Panc1 (cell line): ENCODE measurements around the gene CNBP. TPM values are rescaled to one million over a fixed set of nuclear protein-coding genes. Genes with fewer than 3 reads are reported as not detected.

ENCODE experiments used
- ATAC-seq: fragments of 200-7000 bp; cut with Tn5 transposase; 2 replicates; pipeline ENCODE4 v1.9.1; 2020; ENCODE audit warnings: mild to moderate bottlenecking, moderate library complexity
- BruUV-seq: library from RNA; stranded (reverse); fragments of 400-500 nt; replicated peaks from 2 replicates; lab custom pipeline; 2021; lab: Mats Ljungman, UMichigan
- CTCF ChIA-PET: fragments of 300-600 bp; sonication (Branson Sonifier 250); formaldehyde crosslinking; loops from one replicate; lab custom pipeline; 2022; ENCODE audit warnings: antibody characterized with exemption; lab: Charles Lee
- POLR2A ChIA-PET: fragments of 300-600 bp; sonication (Branson Sonifier 250); formaldehyde crosslinking; loops from one replicate; lab custom pipeline; 2022; ENCODE audit warnings: antibody characterized with exemption; lab: Charles Lee
- DNase-seq: peaks from one replicate; pipeline ENCODE4 v3.0.0-alpha.2; 2010; ENCODE audit warnings: low read depth, low spot score
- H3K27ac ChIP-seq: 2 replicates; pipeline ENCODE4 v1.5.1; 2011; ENCODE audit warnings: mild to moderate bottlenecking, low read length, inconsistent platforms
- H3K27me3 ChIP-seq: fragments of 200-500 bp; sonication (Bioruptor generic); 2 replicates; pipeline ENCODE4 v1.6.0; 2014; ENCODE audit warnings: low read length, inconsistent platforms; ENCODE audit not compliant: control insufficient read depth, insufficient read depth
- H3K36me3 ChIP-seq: fragments of 200-500 bp; sonication (Bioruptor generic); 2 replicates; pipeline ENCODE4 v1.5.1; 2014; ENCODE audit warnings: inconsistent platforms, mild to moderate bottlenecking, low read length, moderate library complexity; ENCODE audit not compliant: control insufficient read depth, insufficient read depth
- H3K4me1 ChIP-seq: 2 replicates; pipeline ENCODE4 v1.5.1; 2011; ENCODE audit warnings: inconsistent platforms, mild to moderate bottlenecking, low read length, moderate library complexity; ENCODE audit not compliant: control insufficient read depth, insufficient read depth
- H3K4me3 ChIP-seq, 2 experiments: 2 replicates each; pipeline ENCODE4 v1.5.1; 2011 to 2012; ENCODE audit warnings: low read depth in 2 of 2, low read length in 2 of 2, mild to moderate bottlenecking in 2 of 2, inconsistent platforms in 1 of 2, moderate library complexity in 1 of 2
- H3K9me3 ChIP-seq: fragments of 200-500 bp; sonication (Bioruptor generic); 2 replicates; pipeline ENCODE4 v1.5.1; 2014; ENCODE audit warnings: low read depth, mild to moderate bottlenecking, inconsistent platforms, low read length, moderate library complexity; ENCODE audit not compliant: control insufficient read depth, insufficient read depth
- CTCF ChIP-seq: fragments of 450-650 bp; IDR thresholded peaks from 2 replicates; pipeline ENCODE4 v1.5.1; 2017; ENCODE audit warnings: mild to moderate bottlenecking
- POLR2AphosphoS5 ChIP-seq: IDR thresholded peaks from 2 replicates; pipeline ENCODE4 v1.6.1; 2012; ENCODE audit warnings: mild to moderate bottlenecking, low read depth, low read length, moderate library complexity
- SIN3A ChIP-seq: IDR thresholded peaks from 2 replicates; pipeline ENCODE4 v1.6.1; 2012; ENCODE audit warnings: low read depth, mild to moderate bottlenecking, low read length, moderate library complexity, borderline replicate concordance; ENCODE audit not compliant: insufficient read depth
- TCF7L2 ChIP-seq: IDR thresholded peaks from 2 replicates; pipeline ENCODE4 v1.6.1; 2011; ENCODE audit warnings: mild to moderate bottlenecking, low read depth, low read length, inconsistent platforms
- in situ Hi-C: cut with HindIII; loops from 2 replicates; pipeline ENCODE4 v1.10.0; 2016; ENCODE audit warnings: low sequenced_read_pairs, low pct_unique_long_range_greater_than_20kb
- intact Hi-C: fragments of 100-400 bp; cut with micrococcal nuclease; formaldehyde crosslinking; loops from one replicate; pipeline ENCODE4 v1.10.0; 2022; ENCODE audit not compliant: unreplicated experiment
- total RNA-seq: library from RNA; stranded (reverse); gene quantifications from one replicate; pipeline ENCODE4 v1.2.1, GENCODE V29; 2021; ENCODE audit not compliant: unreplicated experiment
- TF ChIP-seq, protein P1 (sequence below), 2 experiments: IDR thresholded peaks; 2 replicates each; pipeline ENCODE4 v1.6.1; 2011 to 2012; ENCODE audit warnings: low read depth in 2 of 2, control low read depth in 1 of 2, low read length in 1 of 2, mild to moderate bottlenecking in 1 of 2, moderate library complexity in 1 of 2; ENCODE audit not compliant: insufficient read depth in 1 of 2

The CNBP gene
- total RNA-seq, 1 experiment from 2014 or later = 355 TPM

- Histone ChIP-seq H3K4me3 (no peak overlapping the region), H3K27ac (no peak overlapping the region), H3K9me3 (no peaks in the 10 kb centered on the region), H3K27me3 (no peaks in the 10 kb centered on the region), H3K36me3 (no peaks in the 10 kb centered on the region), H3K4me1 (peaks cover 22% of the 10 kb centered on the region)
- in situ Hi-C loops (no loop called here), intact Hi-C loops (no loop called here)
- POLR2A ChIA-PET = no interaction called here
- CTCF ChIA-PET = interaction anchor here (0.6 kb wide), 1 partner anchor 47 kb away, joined by 3 read pairs; no protein-coding TSS in a partner anchor
- DNase-seq (no peak), ATAC-seq (no peak)
- TF ChIP-seq TCF7L2 (no peak), CTCF (no peak), POLR2AphosphoS5 (no peak), SIN3A (no peak)
- TF ChIP-seq, protein P1, sequence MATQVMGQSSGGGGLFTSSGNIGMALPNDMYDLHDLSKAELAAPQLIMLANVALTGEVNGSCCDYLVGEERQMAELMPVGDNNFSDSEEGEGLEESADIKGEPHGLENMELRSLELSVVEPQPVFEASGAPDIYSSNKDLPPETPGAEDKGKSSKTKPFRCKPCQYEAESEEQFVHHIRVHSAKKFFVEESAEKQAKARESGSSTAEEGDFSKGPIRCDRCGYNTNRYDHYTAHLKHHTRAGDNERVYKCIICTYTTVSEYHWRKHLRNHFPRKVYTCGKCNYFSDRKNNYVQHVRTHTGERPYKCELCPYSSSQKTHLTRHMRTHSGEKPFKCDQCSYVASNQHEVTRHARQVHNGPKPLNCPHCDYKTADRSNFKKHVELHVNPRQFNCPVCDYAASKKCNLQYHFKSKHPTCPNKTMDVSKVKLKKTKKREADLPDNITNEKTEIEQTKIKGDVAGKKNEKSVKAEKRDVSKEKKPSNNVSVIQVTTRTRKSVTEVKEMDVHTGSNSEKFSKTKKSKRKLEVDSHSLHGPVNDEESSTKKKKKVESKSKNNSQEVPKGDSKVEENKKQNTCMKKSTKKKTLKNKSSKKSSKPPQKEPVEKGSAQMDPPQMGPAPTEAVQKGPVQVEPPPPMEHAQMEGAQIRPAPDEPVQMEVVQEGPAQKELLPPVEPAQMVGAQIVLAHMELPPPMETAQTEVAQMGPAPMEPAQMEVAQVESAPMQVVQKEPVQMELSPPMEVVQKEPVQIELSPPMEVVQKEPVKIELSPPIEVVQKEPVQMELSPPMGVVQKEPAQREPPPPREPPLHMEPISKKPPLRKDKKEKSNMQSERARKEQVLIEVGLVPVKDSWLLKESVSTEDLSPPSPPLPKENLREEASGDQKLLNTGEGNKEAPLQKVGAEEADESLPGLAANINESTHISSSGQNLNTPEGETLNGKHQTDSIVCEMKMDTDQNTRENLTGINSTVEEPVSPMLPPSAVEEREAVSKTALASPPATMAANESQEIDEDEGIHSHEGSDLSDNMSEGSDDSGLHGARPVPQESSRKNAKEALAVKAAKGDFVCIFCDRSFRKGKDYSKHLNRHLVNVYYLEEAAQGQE (IDR thresholded peaks at IDR 0.05; ENCODE audit: insufficient read depth in 1 of 2, low read depth in 2 of 2, low read length in 1 of 2) = no peak
- BruUV-seq = no TSS peak
Measured at GRCh38 chr3:129199366-129199765, 15.7 kb upstream of the CNBP start.

DNA sequence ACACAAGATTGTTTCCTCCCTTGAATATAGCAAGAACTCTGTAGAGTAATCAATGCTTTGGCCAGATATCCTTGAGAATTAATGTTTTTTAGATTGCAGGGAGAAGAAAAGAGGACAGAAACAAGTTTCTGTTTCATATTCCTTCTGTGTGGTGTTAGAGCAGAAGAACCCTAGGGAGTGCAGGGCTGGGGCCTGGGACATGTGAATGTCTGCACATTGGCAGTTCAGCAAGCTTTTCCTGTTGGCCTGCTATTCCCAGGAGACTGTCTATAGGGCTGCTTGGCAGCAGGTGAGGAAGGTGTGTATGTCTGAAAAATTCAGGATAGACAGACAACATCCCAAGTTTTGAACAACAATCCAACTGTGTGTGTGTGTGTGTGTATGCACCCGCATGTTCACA is 13.6 kb upstream of the CNBP start:
- no peak for TF ChIP-seq SIN3A
- TF ChIP-seq POLR2AphosphoS5 = no peak
- no peak for TF ChIP-seq CTCF
- TF ChIP-seq TCF7L2 = no peak
- TF ChIP-seq, protein P1 (IDR thresholded peaks at IDR 0.05; ENCODE audit: insufficient read depth in 1 of 2, low read depth in 2 of 2, low read length in 1 of 2) = no peak
- DNase-seq (no peak), ATAC-seq (no peak)
- Histone ChIP-seq H3K27ac (no peak overlapping the region; the same call in 1 of the 2 replicates), H3K4me1 (peaks cover 22% of the 10 kb centered on the region), H3K27me3 (no peaks in the 10 kb centered on the region), H3K36me3 (no peaks in the 10 kb centered on the region), H3K9me3 (no peaks in the 10 kb centered on the region), H3K4me3 (no peak overlapping the region)
- ChIA-PET POLR2A (interaction anchor here (0.6 kb wide), 1 partner anchor 69 kb away, joined by 3 read pairs; no protein-coding TSS in a partner anchor), CTCF (interaction anchor here (0.6 kb wide), 1 partner anchor 75 kb away, joined by 3 read pairs; no protein-coding TSS in a partner anchor)
- intact Hi-C loops = no loop called here
- in situ Hi-C loops = no loop called here
- BruUV-seq = no TSS peak
